Smooth muscle cell (in vitro differentiated cells): ENCODE data around the gene ADAMTS19. TPM values are rescaled to one million over a fixed set of nuclear protein-coding genes. Genes with fewer than 3 reads are reported as not detected.

ENCODE experiments used
- DNase-seq: peaks from one replicate; lab custom pipeline; 2025; ENCODE audit not compliant: unreplicated experiment; lab: John Stamatoyannopoulos, UW
- H2AFZ ChIP-seq: fragments of 200-600 bp; sonication (generic); 2 replicates; pipeline ENCODE4 v1.6.0; 2016; ENCODE audit warnings: antibody characterized with exemption, low read depth, mild to moderate bottlenecking
- H3F3A ChIP-seq: fragments of 200-600 bp; sonication (generic); 2 replicates; pipeline ENCODE4 v1.6.0; 2017; ENCODE audit warnings: antibody characterized with exemption, low read depth
- H3K27ac ChIP-seq: fragments of 200-600 bp; sonication (generic); 2 replicates; pipeline ENCODE4 v1.5.1; 2016; ENCODE audit warnings: low read depth, mild to moderate bottlenecking
- H3K27me3 ChIP-seq: fragments of 200-600 bp; sonication (generic); 2 replicates; pipeline ENCODE4 v1.6.1; 2016; ENCODE audit warnings: low read depth, mild to moderate bottlenecking
- H3K36me3 ChIP-seq: fragments of 200-600 bp; sonication (generic); 2 replicates; pipeline ENCODE4 v1.5.1; 2016; ENCODE audit warnings: low read depth
- H3K4me1 ChIP-seq: fragments of 200-600 bp; sonication (generic); 2 replicates; pipeline ENCODE4 v1.5.1; 2016; ENCODE audit warnings: low read depth
- H3K4me2 ChIP-seq: fragments of 200-600 bp; sonication (generic); 2 replicates; pipeline ENCODE4 v1.6.0; 2016; ENCODE audit warnings: mild to moderate bottlenecking
- H3K4me3 ChIP-seq: fragments of 200-600 bp; sonication (generic); 2 replicates; pipeline ENCODE4 v1.5.1; 2016; ENCODE audit warnings: mild to moderate bottlenecking
- H3K79me2 ChIP-seq: fragments of 200-600 bp; sonication (generic); 2 replicates; pipeline ENCODE4 v1.6.0; 2016; ENCODE audit warnings: low read depth, mild to moderate bottlenecking
- H3K9ac ChIP-seq: fragments of 200-600 bp; sonication (generic); 2 replicates; pipeline ENCODE4 v1.6.0; 2016; ENCODE audit warnings: low read depth
- H3K9me3 ChIP-seq: fragments of 200-600 bp; sonication (generic); replicated peaks from 2 replicates; pipeline ENCODE4 v1.5.1; 2016; ENCODE audit warnings: low read depth
- H4K20me1 ChIP-seq: fragments of 200-600 bp; sonication (generic); 2 replicates; pipeline ENCODE4 v1.6.0; 2016; ENCODE audit warnings: low read depth
- WGBS: methylation state at CpG from one replicate; pipeline ENCODE4 v1.1.7; 2016; ENCODE audit warnings: low lambda C conversion rate; 5-methylcytosine and 5-hydroxymethylcytosine counted together
- polyA plus RNA-seq: library from polyadenylated mRNA; unstranded; fragments of >200 nt; fragmentation: Nextera tagmentation; extraction: Ambion mirVana; gene quantifications from 2 replicates; pipeline ENCODE4 v1.2.1, GENCODE V29; 2016
- total RNA-seq: library from RNA; depleted of rRNA; stranded (reverse); fragments of >200 nt; gene quantifications from 2 replicates; pipeline ENCODE4 v1.2.3, GENCODE V29; 2014
- TF ChIP-seq, protein P1 (sequence below): fragments of 200-600 bp; sonication (generic); IDR thresholded peaks from 2 replicates; pipeline ENCODE4 v1.5.1; 2017; ENCODE audit warnings: borderline replicate concordance, mild to moderate bottlenecking, antibody characterized with exemption; ENCODE audit not compliant: insufficient read depth, poor library complexity, severe bottlenecking

Gene ADAMTS19
- total and polyA plus RNA-seq, 2 experiments from 2014 or later, result 4.5 to 4.9 TPM

DNA sequence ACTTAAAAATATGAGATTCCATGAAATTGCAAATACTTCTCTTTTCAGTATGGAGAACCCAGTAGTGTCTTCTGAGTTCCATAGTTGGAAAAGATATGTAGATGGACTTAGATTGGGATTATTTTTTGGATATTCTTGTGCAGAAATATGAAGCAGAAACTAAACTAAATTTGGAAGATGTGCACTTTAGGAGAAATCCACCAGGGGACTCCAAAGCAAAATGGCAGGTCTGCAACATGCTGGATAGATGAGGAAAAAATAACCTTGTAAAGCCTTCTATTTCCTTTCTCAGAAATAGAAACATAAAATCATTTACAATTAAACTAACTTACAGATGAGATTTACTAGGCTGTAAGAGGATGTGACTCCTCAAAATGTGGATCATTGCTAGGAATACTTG lies 238.6 kb downstream of the ADAMTS19 start:
- TF ChIP-seq, protein P1, sequence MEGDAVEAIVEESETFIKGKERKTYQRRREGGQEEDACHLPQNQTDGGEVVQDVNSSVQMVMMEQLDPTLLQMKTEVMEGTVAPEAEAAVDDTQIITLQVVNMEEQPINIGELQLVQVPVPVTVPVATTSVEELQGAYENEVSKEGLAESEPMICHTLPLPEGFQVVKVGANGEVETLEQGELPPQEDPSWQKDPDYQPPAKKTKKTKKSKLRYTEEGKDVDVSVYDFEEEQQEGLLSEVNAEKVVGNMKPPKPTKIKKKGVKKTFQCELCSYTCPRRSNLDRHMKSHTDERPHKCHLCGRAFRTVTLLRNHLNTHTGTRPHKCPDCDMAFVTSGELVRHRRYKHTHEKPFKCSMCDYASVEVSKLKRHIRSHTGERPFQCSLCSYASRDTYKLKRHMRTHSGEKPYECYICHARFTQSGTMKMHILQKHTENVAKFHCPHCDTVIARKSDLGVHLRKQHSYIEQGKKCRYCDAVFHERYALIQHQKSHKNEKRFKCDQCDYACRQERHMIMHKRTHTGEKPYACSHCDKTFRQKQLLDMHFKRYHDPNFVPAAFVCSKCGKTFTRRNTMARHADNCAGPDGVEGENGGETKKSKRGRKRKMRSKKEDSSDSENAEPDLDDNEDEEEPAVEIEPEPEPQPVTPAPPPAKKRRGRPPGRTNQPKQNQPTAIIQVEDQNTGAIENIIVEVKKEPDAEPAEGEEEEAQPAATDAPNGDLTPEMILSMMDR, result no peak
- H4K20me1 ChIP-seq, result no peaks in the 10 kb centered on the region
- no peak overlapping the region for H3K4me3 ChIP-seq
- no peak for DNase-seq
- no peak overlapping the region for H3K4me2 ChIP-seq
- H2AFZ ChIP-seq, result no peak overlapping the region
- H3K9me3 ChIP-seq, result no peaks in the 10 kb centered on the region
- H3F3A ChIP-seq, result no peaks in the 10 kb centered on the region
- no peaks in the 10 kb centered on the region for H3K4me1 ChIP-seq
- no peaks in the 10 kb centered on the region for H3K79me2 ChIP-seq
- no peaks in the 10 kb centered on the region for H3K27me3 ChIP-seq
- no peak overlapping the region for H3K27ac ChIP-seq
- no peak overlapping the region for H3K9ac ChIP-seq
- H3K36me3 ChIP-seq, result no peaks in the 10 kb centered on the region

DNA sequence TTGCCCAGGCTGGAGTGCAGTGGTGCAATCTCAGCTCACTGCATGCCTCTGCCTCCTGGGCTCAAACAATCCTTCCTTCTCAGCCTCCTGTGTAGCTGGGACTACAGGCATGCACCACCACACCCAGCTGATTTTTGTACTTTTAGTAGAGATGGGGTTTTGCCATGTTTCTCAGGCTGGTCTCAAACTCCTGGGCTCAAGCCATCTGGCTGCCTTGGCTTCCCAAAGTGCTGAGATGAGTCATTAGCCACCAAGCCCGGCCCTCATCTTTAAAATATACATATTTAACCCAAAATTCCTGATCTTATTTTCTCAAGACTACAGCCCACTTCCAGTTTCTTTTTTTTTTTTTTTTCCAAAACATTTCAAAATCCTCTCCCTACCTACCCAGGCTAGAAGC lies 256.1 kb downstream of the ADAMTS19 start:
- Histone ChIP-seq H3K4me3 (no peak overlapping the region), H3K79me2 (no peaks in the 10 kb centered on the region), H3K27me3 (no peaks in the 10 kb centered on the region), H3K4me2 (no peak overlapping the region), H3F3A (no peaks in the 10 kb centered on the region), H3K36me3 (no peaks in the 10 kb centered on the region), H2AFZ (no peak overlapping the region), H3K9ac (no peak overlapping the region), H3K4me1 (no peaks in the 10 kb centered on the region), H3K27ac (no peak overlapping the region), H3K9me3 (no peaks in the 10 kb centered on the region), H4K20me1 (no peaks in the 10 kb centered on the region)
- TF ChIP-seq, protein P1, result no peak
- DNase-seq, result no peak
- WGBS, result 91% methylated on average over 1 of the region's 1 CpG

DNA sequence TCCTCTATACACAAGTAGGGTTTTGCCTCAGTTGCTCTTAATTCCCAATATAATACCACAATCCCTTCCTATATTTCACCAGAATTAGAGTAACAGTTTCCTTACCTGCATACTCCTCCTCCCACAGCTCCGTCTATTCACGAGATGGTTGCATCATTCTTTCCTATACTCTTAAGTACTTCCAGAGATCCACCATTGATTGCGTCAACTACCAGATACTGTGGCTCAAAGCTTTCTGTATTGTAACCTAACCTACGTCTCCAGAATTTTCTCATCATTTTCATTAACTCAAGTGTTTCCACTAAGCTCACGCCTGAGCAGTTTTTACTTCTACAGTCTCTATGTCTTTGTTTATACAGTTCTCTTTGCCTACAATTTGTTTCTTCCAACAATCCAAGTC lies 256.6 kb downstream of the ADAMTS19 start:
- no peaks in the 10 kb centered on the region for H4K20me1 ChIP-seq
- H3K79me2 ChIP-seq, result no peaks in the 10 kb centered on the region
- TF ChIP-seq, protein P1, result no peak
- no peak overlapping the region for H3K4me2 ChIP-seq
- H3K9me3 ChIP-seq, result no peaks in the 10 kb centered on the region
- DNase-seq, result no peak
- H3K4me1 ChIP-seq, result no peaks in the 10 kb centered on the region
- no peaks in the 10 kb centered on the region for H3K27me3 ChIP-seq
- WGBS, result 83% methylated on average over 5 of the region's 5 CpGs
- H3K9ac ChIP-seq, result no peak overlapping the region
- no peaks in the 10 kb centered on the region for H3K36me3 ChIP-seq
- H3K4me3 ChIP-seq, result no peak overlapping the region
- H3F3A ChIP-seq, result no peaks in the 10 kb centered on the region
- no peak overlapping the region for H3K27ac ChIP-seq
- H2AFZ ChIP-seq, result no peak overlapping the region

DNA sequence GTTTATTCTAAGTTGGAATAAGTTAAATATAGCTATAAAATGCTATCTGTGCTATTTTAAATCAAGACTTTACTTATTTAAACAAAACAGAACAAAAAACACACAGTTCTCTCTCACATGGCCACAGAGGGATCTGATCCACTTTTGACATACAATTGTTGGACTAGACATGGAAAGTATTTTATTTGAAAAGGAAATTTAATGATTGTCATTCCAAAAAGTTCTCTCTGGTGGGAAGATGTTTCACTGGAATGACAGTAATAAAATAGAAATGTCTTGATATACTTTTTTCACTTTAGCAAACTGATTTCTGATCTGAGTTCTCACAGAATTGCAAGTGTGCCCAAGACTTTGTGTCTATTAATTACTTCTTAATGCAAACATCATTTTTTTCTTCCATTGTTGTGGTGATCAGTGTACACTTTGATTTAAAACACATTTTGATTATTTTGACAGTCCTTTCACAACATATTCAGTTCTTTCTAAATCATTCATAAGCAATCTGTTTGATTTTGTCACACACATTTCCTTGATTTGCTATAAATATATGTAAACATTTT lies 257.7 kb downstream of the ADAMTS19 start:
- Histone ChIP-seq H3K4me3 (no peak overlapping the region), H3F3A (no peaks in the 10 kb centered on the region), H3K4me2 (no peak overlapping the region), H4K20me1 (no peaks in the 10 kb centered on the region), H2AFZ (no peak overlapping the region), H3K9ac (no peak overlapping the region), H3K9me3 (no peaks in the 10 kb centered on the region), H3K27ac (no peak overlapping the region), H3K27me3 (no peaks in the 10 kb centered on the region), H3K79me2 (no peaks in the 10 kb centered on the region), H3K4me1 (no peaks in the 10 kb centered on the region), H3K36me3 (no peaks in the 10 kb centered on the region)
- TF ChIP-seq, protein P1, result no peak
- no peak for DNase-seq
